OCI-LY1 (cell line): ENCODE measurements around the gene KCNIP4.

ENCODE experiments used
- H2AFZ ChIP-seq: fragments of 200-600 bp; sonication (generic), shearing (Covaris generic); 2 replicates; pipeline ENCODE4 v1.6.0; 2014; ENCODE audit warnings: antibody characterized with exemption, mild to moderate bottlenecking, low read length
- H3F3A ChIP-seq: fragments of 200-600 bp; sonication (generic), shearing (Covaris generic); 2 replicates; pipeline ENCODE4 v1.6.0; 2014; ENCODE audit warnings: mild to moderate bottlenecking, antibody characterized with exemption, low read length, moderate library complexity; ENCODE audit not compliant: insufficient read depth
- H3K27ac ChIP-seq: fragments of 200-600 bp; sonication (generic); 2 replicates; pipeline ENCODE4 v1.5.1; 2014; ENCODE audit warnings: low read length, mixed run types, mild to moderate bottlenecking, low read depth; ENCODE audit not compliant: poor library complexity, severe bottlenecking
- H3K27me3 ChIP-seq: fragments of 200-600 bp; sonication (generic); 2 replicates; pipeline ENCODE4 v1.6.0; 2014; ENCODE audit warnings: antibody characterized with exemption, mild to moderate bottlenecking, low read length, moderate library complexity; ENCODE audit not compliant: insufficient read depth
- H3K36me3 ChIP-seq: fragments of 200-600 bp; sonication (generic); 2 replicates; pipeline ENCODE4 v1.6.1; 2014; ENCODE audit warnings: mild to moderate bottlenecking, antibody characterized with exemption, low read length, moderate library complexity, mixed read lengths; ENCODE audit not compliant: insufficient read depth
- H3K4me1 ChIP-seq: fragments of 200-600 bp; sonication (generic); 2 replicates; pipeline ENCODE4 v1.5.1; 2014; ENCODE audit warnings: mild to moderate bottlenecking, low read length, moderate library complexity; ENCODE audit not compliant: insufficient read depth, severe bottlenecking
- H3K4me2 ChIP-seq: fragments of 200-600 bp; sonication (generic), shearing (Covaris generic); 2 replicates; pipeline ENCODE4 v1.6.1; 2014; ENCODE audit warnings: low read length
- H3K4me3 ChIP-seq: fragments of 200-600 bp; sonication (generic); 2 replicates; pipeline ENCODE4 v1.5.1; 2014; ENCODE audit warnings: low read length, low read depth, mild to moderate bottlenecking, mixed read lengths; ENCODE audit not compliant: poor library complexity, severe bottlenecking
- H3K79me2 ChIP-seq: fragments of 200-600 bp; shearing (Covaris generic); 2 replicates; pipeline ENCODE4 v1.6.1; 2016; ENCODE audit warnings: mixed run types, low read length, mixed read lengths; ENCODE audit not compliant: insufficient read depth
- H3K9ac ChIP-seq: fragments of 200-600 bp; sonication (generic), shearing (Covaris generic); 2 replicates; pipeline ENCODE4 v1.6.1; 2014; ENCODE audit warnings: mild to moderate bottlenecking, low read length, mixed read lengths
- H3K9me2 ChIP-seq: fragments of 200-600 bp; sonication (generic), shearing (Covaris generic); 2 replicates; pipeline ENCODE4 v1.6.1; 2014; ENCODE audit warnings: low read depth, mild to moderate bottlenecking, low read length, mixed read lengths
- H3K9me3 ChIP-seq: fragments of 200-600 bp; shearing (Covaris generic); 2 replicates; pipeline ENCODE4 v1.6.1; 2014; ENCODE audit warnings: low read length, mixed read lengths
- H4K20me1 ChIP-seq: fragments of 200-600 bp; sonication (generic), shearing (Covaris generic); 2 replicates; pipeline ENCODE4 v1.6.0; 2016; ENCODE audit warnings: mild to moderate bottlenecking, low read length; ENCODE audit not compliant: insufficient read depth
- CTCF ChIP-seq: fragments of 200-600 bp; sonication (generic), shearing (Covaris generic); IDR thresholded peaks from 2 replicates; pipeline ENCODE4 v1.5.1; 2017; ENCODE audit warnings: mild to moderate bottlenecking, antibody characterized with exemption, low read length, moderate library complexity, mixed read lengths
- EZH2 ChIP-seq: fragments of 200-600 bp; sonication (generic), shearing (Covaris generic); IDR thresholded peaks from 2 replicates; pipeline ENCODE4 v1.8.0; 2017; ENCODE audit warnings: borderline replicate concordance, mixed run types, mild to moderate bottlenecking, antibody characterized with exemption, low read length, moderate library complexity, mixed read lengths

The KCNIP4 gene

GRCh38 chr4:20773144-20773997 lies 1175.2 kb downstream of the KCNIP4 start:
- Histone ChIP-seq H4K20me1 (no peaks in the 10 kb centered on the region), H3K9me3 (no peaks in the 10 kb centered on the region), H3K9me2 (no peaks in the 10 kb centered on the region), H3K4me2 (no peak overlapping the region), H3K4me1 (no peaks in the 10 kb centered on the region), H3F3A (no peaks in the 10 kb centered on the region), H3K36me3 (no peaks in the 10 kb centered on the region), H3K79me2 (no peaks in the 10 kb centered on the region), H3K27ac (no peak overlapping the region), H3K4me3 (no peak overlapping the region), H2AFZ (no peak overlapping the region), H3K27me3 (no peaks in the 10 kb centered on the region), H3K9ac (no peak overlapping the region)
- no peak for TF ChIP-seq EZH2
- peak; percentile 41; the same call in 1 of the 2 replicates for TF ChIP-seq CTCF

GRCh38 chr4:20764366-20764992 lies 1184.1 kb downstream of the KCNIP4 start:
- no peaks in the 10 kb centered on the region for H4K20me1 ChIP-seq

GRCh38 chr4:20761826-20762225 lies 1186.7 kb downstream of the KCNIP4 start:
- no peaks in the 10 kb centered on the region for H3K27me3 ChIP-seq
- H3K4me1 ChIP-seq = no peaks in the 10 kb centered on the region
- no peak overlapping the region for H3K4me2 ChIP-seq
- H3K9me3 ChIP-seq = no peaks in the 10 kb centered on the region
- no peak for TF ChIP-seq CTCF
- no peak for TF ChIP-seq EZH2
- no peaks in the 10 kb centered on the region for H4K20me1 ChIP-seq
- no peaks in the 10 kb centered on the region for H3K9me2 ChIP-seq
- H3K9ac ChIP-seq = no peak overlapping the region
- H3K4me3 ChIP-seq = no peak overlapping the region
- no peaks in the 10 kb centered on the region for H3K79me2 ChIP-seq
- H3K36me3 ChIP-seq = no peaks in the 10 kb centered on the region
- no peaks in the 10 kb centered on the region for H3F3A ChIP-seq
- H3K27ac ChIP-seq = no peak overlapping the region
- H2AFZ ChIP-seq = no peak overlapping the region

More at GRCh38 chr4:20764366-20764992, 1184.1 kb downstream of the KCNIP4 start:
- Histone ChIP-seq H3K4me3 (no peak overlapping the region), H3K27me3 (no peaks in the 10 kb centered on the region), H3K9me3 (no peaks in the 10 kb centered on the region), H3K4me1 (no peaks in the 10 kb centered on the region), H2AFZ (no peak overlapping the region), H3K9ac (no peak overlapping the region), H3K79me2 (no peaks in the 10 kb centered on the region), H3F3A (no peaks in the 10 kb centered on the region), H3K27ac (no peak overlapping the region), H3K4me2 (no peak overlapping the region), H3K9me2 (no peaks in the 10 kb centered on the region), H3K36me3 (no peaks in the 10 kb centered on the region)
- TF ChIP-seq CTCF = no peak
- no peak for TF ChIP-seq EZH2
